Superior temporal gyrus (tissue), 1 donor: ENCODE data around the gene DET1.
"Not testable (repeated sequence)": the region's sequence is repeated elsewhere in the genome, so short reads cannot be mapped to it uniquely, and the experiment has no call there.

Experiments
- DNase-seq: peaks from one replicate; pipeline ENCODE4 v3.0.0-alpha.2; 2016; ENCODE audit errors: extremely low spot score

Gene DET1

GRCh38 chr15:88546248-88547129 lies at the start of gene DET1:
DET1 (minus strand) TSS chr15:88546681; CDS start chr15:88531705, 14,976 bp downstream.
- DNase-seq, result peak; percentile 96

GRCh38 chr15:88591384-88591783 lies 44.9 kb upstream of the DET1 start:
- no peak for DNase-seq

GRCh38 chr15:88590759-88591158 lies 44.3 kb upstream of the DET1 start:
- no peak for DNase-seq

- DNase-seq, result no peak
These were observed 40.1 kb upstream of the DET1 start for GRCh38 chr15:88586401-88587162.

GRCh38 chr15:88580532-88580931 lies 34.1 kb upstream of the DET1 start:
- no peak for DNase-seq

- no peak for DNase-seq
These were observed 32.8 kb upstream of the DET1 start for GRCh38 chr15:88579322-88579721.

GRCh38 chr15:88574655-88575054 lies 28.2 kb upstream of the DET1 start:
- no peak for DNase-seq

GRCh38 chr15:88574077-88574476 lies 27.6 kb upstream of the DET1 start:
- no peak for DNase-seq

- DNase-seq, result no peak
These were observed 25.4 kb upstream of the DET1 start for GRCh38 chr15:88571852-88572259.

- DNase-seq, result no peak
These were observed 24.8 kb upstream of the DET1 start for GRCh38 chr15:88571153-88571851.

GRCh38 chr15:88568589-88568988 lies 22.1 kb upstream of the DET1 start:
- no peak for DNase-seq

- no peak for DNase-seq
These were observed 18.3 kb upstream of the DET1 start for GRCh38 chr15:88564741-88565140.

GRCh38 chr15:88563638-88564037 lies 17.2 kb upstream of the DET1 start:
- DNase-seq, result no peak

- DNase-seq, result not testable (repeated sequence)
These were observed 13.1 kb upstream of the DET1 start for GRCh38 chr15:88559565-88559964.

GRCh38 chr15:88558026-88558425 lies 11.5 kb upstream of the DET1 start:
- DNase-seq, result not testable (repeated sequence)

- DNase-seq, result not testable (repeated sequence)
These were observed 1.5 kb upstream of the DET1 start for GRCh38 chr15:88548009-88548408.

- DNase-seq, result not testable (repeated sequence)
These were observed 768 bp downstream of the DET1 start for GRCh38 chr15:88545578-88546247.

- DNase-seq, result no peak
These were observed 3.3 kb downstream of the DET1 start for GRCh38 chr15:88543065-88543776.

GRCh38 chr15:88542342-88542733 lies 4.1 kb downstream of the DET1 start:
- no peak for DNase-seq

- DNase-seq, result no peak
These were observed 4.7 kb downstream of the DET1 start for GRCh38 chr15:88541709-88542341.
